ENCODE measurements around the gene JPH2.
"Not testable (repeated sequence)": the region's sequence is repeated elsewhere in the genome, so short reads cannot be mapped to it uniquely, and the experiment has no call there.

The JPH2 gene

DNA sequence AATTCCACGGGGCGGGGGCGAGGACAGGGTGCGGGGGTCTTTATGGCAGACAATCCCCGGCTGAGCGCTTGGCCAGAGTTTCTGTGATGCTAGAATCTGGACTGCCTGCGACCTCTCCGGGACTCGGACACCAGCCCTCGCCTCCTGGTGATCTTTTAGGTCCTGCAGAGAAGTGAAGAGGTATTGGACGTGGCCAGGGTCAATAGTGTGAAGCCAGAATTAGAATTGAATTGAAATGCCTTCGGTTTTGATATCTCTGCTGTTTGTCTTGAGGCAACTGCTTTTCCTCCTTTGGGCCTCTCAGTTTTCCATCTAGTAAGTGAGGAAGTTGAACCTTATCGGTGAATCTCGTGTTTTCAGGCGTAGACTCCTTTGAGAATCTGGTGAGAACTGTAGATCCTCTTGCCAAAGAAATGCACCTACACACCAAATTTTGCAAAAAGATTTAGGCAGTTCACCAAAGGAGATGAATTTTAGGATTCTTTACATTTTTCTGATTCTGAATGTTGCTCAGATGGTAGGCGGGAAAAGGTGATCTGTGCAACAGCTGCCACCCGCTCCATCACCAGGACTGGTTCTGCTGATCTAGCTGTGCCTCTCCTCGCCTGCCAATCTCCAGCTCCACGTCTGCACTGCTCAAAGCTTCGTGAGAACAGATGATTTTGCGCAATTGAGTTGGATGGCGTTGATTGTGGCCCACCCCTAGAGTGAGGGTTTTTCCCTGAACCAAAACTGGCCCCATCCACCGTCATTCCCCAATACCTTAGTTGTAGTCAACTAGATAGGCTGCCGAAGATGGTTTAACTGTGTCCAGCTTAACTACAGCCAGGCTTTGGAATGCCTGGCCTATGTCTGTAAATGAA is 24.4 kb upstream of the JPH2 start:
- no peak for DNase-seq (ENCODE audit: low read depth)

DNA sequence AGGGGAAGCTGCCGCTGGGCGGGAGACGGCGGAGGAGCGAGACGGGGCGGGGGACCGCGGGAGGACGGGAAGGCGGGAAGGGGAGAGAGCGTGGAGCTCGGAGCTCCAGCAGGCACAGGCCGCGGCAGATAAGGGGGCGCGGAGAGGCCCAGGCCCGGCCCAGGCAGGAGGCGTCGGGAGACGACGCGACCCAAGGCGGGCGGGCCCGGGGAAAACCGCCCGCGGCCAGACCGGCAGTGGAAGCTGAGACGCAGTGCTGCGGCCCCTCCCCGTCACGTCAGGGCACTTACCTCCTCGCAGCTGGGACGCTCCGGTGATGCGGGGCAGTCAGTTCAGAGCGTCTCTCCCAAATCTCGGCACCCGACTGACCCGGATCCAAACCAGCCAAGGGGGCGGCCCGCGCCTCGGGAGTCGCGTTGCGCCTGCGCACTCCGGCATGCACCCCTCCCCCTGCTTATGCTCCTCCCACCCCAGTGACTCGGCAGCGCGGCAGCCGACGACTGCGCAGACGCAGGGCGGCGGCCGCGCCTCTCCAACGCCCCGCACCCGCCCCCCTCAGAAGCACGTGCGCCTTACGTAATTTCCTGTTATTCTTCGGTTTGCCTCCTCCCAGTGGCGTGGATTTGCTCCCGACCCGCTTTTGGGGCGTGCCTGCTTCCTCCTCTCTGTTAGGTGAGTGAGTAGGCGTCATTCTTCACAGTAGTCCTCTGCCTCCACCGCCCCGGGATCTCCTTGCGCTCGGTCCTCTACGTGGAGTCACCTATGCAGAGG is 23.6 kb upstream of the JPH2 start, which contains the start of gene OSER1:
OSER1 (minus strand) TSS at position 366 of the 771 bp plus-strand sequence. CDS start 3,814 bp downstream, outside the sequence.
- peak; percentile 98 for DNase-seq (ENCODE audit: low read depth)

DNA sequence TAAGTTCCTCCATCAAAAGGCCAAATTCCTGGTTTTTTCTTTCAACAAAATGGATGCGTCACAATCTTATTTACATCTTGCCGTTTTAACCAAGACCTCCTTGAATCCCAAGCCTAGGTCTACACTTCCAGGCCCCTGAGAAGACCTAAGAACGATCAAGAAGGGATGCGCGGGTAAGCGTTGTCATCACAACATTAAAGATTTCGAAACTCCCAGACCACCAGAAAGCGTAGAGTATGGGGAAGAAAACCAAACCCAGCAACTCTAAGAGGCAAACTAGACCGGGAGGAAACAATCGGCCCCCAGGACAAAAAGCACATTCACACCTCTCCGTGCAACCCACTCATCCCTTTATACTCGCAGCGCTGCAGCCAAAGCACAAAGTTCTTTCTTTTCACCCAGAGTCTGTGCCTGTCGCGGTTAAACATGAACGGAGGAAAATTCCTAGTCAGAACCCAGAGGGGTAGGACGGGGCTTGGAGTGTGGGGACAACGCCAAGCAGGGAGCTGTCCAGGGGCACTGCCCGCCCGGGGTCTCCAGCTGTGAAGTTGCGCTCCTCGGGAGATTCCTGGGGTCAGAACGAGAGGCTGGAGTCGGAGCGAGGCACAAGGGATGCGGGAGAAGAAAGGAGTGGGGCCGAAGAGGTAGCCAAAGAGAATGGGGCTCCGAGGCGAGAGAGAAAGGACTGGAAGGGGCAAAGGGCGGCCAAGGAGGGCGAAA is 22.9 kb upstream of the JPH2 start:
- DNase-seq (ENCODE audit: low read depth) = no peak

DNA sequence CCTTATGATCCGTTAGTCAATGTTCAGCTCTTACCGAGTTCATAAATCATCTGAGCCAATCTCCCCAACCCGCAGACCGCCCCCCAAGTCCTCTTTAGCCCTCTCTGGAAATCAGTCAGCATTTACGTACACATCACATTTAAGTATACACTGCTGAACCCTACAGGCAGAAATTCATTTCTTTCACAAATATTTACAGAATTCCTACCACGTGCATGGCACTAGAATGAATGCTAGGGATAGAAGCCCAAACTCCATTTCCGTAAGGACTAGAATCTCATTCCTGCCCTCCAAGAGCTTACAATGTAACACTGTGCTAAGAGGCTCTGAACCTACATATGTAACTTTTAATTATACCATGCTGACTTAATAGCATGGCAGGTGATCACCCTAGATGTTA is 21.8 kb upstream of the JPH2 start:
- no peak for DNase-seq (ENCODE audit: low read depth)

DNA sequence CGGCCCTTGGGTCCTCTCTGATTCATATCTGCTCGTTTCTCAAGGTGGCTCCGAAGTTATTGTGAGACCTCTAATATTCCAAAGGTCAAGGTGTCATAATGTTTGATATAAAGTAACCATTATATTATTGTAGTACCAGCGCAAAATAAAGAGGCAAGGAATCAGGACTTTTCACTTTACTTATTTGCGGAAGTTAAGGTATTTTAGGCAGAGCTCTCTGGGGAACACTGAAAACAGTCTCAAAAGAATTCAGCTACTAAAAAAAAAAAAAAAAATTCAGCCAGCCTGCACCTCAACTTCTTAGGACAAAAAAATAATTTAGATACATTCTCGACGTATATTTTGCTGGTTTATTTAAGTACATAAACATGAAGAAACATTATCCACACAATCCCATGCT is 21.2 kb upstream of the JPH2 start:
- DNase-seq (ENCODE audit: low read depth) = no peak

DNA sequence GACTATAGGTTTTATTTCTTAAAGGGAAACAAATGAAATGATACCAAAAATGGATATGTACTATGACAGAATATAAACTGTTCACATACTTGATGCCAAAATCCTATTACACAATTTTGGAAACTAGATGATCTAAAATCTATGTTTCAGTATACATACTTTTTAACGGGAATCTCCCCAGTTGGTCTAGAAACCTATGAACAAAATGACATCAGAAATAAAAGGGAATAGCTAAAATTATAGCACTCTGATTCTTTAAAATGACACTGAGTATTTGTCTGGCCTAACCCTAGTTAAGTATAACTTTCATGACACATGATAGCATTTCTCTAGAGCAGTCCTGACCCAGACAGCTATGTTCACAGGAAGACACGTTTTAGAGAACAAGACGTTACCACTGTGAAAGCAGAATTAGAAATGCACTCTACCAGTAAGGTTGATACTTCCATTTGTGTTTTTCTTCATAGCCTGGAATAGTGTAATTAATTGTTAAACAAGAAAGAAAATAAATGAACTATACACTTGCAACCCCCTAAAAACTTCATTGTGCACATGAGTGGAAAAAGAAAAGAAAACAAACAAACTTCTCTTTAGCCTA is 20.2 kb upstream of the JPH2 start:
- no peak for DNase-seq (ENCODE audit: low read depth)

DNA sequence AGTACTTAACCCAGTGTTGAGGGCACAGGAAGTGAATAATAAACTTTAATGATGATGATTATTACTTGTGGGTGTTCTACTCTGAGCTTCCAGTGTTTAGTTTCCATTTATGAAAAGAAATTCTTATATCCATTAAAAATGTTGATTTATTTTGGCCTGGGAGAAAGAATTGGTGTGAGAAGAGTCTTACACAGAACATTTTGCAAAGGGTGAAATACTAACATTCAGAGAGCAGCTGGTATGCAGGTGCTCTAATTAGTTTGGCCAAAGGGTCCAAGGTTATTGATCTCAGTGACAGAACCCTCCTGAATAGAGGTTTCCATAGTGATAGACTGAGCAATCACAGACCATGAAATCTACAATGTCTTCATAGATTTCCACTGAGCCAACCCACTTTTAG is 19.1 kb upstream of the JPH2 start:
- no peak for DNase-seq (ENCODE audit: low read depth)

DNA sequence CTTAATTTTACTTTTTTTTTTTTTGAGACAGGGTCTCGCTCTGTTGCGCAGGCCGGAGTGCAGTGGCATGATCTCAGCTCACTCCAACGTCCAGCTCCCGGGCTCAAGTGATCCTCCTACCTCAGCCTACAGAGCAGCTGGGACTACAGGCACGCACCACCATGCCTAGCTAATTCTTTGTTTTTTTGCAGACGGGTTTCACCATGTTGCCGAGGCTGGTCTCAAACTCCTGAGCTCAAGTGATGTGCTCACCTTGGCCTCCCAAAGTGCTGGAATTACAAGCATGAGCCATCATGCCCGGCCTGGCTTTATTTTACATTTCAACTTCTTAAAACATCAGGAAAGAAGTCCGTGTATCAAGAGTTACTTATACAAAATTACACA is 17.8 kb upstream of the JPH2 start:
- no peak for DNase-seq (ENCODE audit: low read depth)

DNA sequence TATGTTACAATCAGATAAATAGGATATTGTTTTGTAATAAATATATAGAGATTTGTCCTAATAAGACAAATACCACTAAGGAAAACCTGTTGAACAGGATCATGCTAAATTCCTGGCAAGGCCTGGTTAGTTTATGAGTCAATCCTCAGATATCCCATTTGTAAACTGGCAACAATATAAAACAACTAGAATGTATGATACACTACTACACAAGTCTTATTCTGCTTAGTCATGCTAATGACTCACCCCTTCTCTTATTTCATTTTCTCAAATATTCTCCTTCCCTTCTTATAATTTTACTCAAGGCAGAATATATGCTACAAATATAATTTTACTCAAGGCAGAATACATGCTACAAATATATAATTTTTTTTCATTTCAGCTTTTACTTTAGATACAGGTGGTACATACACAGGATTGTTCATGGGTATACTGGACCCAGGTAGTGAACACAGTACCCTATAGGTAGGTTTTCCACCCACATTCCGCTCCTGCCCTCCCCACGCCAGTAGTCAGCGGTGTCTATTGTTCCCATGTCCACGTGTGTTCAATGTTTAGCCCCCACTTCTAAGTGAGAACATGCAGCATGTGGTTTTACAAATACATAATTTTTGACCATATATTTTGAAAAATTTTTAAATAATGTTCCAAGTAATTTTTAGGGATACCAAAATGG is 17.3 kb upstream of the JPH2 start:
- DNase-seq (ENCODE audit: low read depth) = no peak

DNA sequence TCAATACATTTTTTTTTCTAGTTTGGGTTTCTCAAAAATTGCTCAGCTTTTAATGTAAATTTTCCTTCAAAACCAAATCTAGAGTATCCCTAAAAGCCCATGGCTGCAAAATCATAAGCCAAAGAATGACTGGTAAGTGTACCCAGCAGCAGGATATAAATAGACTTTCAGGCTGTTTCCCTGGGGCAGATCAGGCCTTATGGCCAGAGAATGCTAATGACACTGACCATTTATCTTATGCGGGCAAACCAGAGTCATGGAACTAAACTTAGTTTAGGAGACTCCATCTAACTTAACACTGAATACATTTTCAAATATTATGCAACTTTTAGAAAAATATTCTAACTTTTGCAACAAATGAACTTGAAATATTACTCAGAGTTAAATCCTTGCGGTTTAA is 16.2 kb upstream of the JPH2 start:
- no peak for DNase-seq (ENCODE audit: low read depth)

DNA sequence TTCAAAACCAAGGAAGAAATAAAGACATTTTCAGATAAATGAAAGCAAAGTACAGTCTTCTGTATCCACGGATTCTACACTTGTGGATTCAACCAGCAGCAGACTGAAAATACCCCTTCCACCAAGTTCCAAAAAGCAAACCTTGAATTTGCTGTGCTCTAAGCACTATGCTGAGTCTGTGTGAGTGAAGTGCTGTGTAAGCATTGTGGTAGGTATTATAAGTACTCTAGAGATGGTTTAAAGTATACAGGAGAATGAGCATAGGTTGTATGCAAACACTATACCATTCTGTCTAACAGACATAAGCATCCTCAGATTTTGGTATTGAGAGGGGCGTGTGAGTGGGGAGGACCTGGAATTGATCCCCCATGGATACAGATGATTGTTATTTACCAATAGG is 14.0 kb upstream of the JPH2 start:
- no peak for DNase-seq (ENCODE audit: low read depth)

DNA sequence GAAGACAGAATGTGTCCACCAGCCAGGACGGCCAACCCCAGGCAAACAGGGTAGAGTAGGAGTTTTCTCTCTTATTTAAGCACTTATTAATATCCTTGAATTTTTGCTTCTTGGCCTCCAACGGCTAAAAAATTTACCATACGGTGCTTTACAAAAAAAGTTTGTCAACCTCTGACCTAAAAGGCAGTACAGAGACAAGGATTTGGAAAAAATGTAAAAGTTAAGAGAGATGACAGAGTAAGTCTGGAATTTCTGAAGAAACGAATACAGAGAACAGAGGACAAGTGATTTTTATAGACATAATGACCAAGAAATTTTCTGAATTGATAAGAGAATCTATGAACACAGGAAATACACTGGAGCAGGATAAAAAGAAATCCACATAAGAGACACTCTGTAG is 13.4 kb upstream of the JPH2 start:
- no peak for DNase-seq (ENCODE audit: low read depth)

DNA sequence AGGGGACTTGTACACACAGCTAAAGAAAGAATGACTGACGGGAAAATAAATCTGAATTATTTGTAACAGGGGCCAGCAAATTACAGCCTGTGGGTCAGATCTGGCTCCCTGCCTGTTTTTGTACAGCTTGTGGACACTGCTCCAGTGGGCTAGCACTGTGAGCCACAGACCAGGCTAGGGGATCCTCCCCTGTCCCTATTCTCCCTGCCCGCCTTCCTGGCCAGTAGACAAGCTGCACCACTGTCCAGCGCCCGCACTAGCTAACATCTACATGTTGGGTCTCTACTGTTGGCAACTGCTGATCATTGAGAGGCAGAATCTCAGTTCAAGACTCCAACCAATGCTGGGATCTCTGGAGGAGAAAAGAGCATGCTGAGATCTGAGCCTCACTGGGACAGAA is 12.9 kb upstream of the JPH2 start:
- no peak for DNase-seq (ENCODE audit: low read depth)

DNA sequence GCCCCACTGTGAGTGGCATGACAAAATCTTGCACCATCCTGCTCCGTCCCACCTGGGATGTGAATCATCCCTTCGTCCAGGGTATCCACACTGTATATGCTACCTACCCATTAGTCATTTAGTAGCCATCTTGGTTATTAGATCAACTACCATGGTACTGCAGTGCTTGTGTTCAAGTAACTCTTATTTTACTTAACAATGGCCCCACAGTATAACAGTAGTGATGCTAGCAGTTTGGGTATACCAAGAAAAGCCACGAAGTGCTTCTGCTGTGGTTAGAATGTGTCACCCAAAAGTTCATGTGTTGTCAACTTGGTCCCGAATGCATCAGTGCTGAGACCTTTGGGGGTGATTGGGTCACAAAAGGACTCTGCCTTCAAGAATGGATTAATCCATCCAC is 11.9 kb upstream of the JPH2 start:
- DNase-seq (ENCODE audit: low read depth) = no peak

DNA sequence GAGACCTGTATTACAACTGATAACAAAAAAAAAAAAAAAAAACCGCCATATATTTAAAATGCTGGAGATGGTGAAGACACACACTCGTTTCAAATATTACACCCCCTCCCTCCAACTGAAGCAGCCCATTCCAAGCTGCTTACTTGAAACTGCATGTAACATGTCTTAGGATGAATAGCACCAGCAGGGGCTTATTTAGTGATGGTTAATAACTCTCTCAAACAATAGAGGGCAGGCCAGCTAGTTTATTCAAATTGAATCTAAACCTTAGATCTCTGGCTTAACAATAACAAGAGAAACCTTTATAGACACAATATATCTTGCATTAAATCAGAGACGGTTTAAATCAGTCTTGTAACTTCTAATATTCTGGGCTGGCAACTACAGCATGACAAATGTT is 9.3 kb upstream of the JPH2 start:
- DNase-seq (ENCODE audit: low read depth) = no peak

DNA sequence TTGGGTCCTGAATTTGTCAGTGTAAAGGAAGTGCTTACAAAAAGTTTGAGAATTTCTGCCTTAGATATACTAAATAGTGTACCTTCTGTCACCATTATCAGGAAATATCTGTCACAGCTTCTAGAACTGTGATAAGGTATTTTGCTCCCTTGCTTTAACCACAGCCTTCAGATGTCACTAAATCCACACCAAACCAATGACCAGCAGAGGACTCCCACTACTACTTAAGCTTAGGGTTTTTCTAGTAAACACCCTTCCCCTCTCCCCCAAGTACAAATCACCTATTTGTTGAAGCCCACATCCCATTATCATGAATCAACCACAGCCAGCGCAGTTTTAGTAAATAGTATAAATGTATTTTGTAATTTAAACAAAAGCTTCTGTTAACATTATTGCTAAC is 8.6 kb upstream of the JPH2 start:
- no peak for DNase-seq (ENCODE audit: low read depth)

DNA sequence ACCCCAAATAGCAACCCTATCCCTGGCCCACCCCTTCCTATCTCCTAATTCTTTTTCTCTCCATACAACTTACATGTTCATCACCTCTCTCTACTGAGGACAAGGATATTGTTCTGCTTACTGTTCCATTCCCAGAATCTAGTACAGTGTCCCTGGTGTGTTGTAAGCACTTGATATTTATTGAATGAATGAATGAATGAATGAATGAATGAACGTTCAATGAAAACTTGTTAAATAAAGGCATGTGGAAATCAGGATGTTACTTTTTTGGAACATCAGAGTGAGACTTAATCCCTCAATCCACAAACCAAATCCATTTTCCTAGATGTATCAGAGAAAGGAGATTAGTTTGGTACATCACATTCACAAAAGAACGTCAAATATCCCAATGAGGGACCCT is 6.8 kb upstream of the JPH2 start:
- DNase-seq (ENCODE audit: low read depth) = no peak

DNA sequence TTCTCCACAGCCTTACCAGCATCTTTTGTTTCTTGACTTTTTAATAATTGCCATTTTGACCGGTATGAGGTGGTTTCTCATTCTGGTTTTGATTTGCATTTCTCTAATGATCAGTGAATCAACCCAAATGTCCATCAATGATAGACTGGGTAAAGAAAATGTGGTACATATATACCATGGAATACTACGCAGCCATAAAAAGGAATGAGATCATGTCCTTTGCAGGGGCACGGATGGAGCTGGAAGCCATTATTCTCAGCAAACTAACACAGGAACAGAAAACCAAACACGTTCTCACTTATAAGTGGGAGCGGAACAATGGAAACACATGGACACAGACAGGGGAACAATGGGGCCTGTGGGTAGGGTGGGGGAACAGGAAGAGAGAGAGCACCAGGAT is 4.7 kb upstream of the JPH2 start:
- DNase-seq (ENCODE audit: low read depth) = not testable (repeated sequence)

DNA sequence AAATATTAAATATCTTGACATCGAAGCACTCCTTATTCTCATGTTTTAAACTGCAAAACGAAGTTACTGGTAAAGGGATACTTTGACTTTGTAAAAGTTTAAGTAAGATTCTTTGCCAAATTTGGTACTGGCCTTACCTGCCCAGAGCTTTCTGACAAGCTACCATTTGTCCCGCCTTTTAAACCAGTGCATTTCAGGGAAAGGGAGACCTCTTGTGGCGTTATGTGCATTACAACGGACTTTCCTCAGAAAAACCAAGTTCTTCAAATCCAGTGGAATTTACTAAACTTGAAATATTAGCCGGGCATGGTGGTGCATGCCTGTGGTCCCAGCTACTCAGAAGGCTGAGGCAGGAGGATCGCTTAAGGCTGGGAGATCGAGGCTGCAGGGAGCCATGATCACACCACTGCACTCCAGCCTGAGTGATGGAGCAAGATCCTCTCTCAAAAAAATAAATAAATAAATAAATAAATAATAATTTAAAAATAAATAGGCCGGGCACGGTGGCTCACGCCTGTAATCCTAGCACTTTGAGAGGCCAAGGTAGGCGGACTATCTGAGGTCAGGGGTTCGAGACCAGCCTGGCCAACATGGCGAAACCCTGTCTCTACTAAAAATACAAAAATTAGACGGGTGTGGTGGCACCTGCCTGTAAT is 3.3 kb upstream of the JPH2 start:
- peak; percentile 25 for DNase-seq (ENCODE audit: low read depth)

DNA sequence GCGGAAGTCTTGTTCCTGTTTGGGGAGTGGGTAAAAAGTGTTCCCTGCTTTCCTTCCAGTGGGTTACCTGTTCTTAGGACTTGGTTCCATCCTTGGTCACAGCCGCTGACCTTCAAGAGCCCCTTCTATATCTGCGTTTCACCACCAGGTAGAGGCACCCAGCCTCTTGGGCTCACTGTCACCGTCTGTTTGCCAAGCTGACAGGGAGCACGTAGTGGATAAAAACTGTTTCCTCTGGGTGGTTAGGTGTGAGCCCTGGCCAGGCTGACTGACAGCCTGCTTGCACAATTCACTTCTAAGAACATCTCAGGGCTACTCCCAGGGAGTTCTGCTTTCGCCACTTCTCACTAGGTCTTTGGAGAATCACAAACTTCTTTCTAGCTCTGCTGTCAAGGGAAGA is 1.8 kb upstream of the JPH2 start:
- DNase-seq (ENCODE audit: low read depth) = no peak
